ENCODE measurements around the gene SYNPO2. TPM values are rescaled to one million over a fixed set of nuclear protein-coding genes. Genes with fewer than 3 reads are reported as not detected.

The SYNPO2 gene
- total and polyA plus RNA-seq, 2 of the 8 experiments (the other 6 are each of a cell fraction or from before 2014, with no cell fraction given): 0.50 to 4.2 TPM

DNA sequence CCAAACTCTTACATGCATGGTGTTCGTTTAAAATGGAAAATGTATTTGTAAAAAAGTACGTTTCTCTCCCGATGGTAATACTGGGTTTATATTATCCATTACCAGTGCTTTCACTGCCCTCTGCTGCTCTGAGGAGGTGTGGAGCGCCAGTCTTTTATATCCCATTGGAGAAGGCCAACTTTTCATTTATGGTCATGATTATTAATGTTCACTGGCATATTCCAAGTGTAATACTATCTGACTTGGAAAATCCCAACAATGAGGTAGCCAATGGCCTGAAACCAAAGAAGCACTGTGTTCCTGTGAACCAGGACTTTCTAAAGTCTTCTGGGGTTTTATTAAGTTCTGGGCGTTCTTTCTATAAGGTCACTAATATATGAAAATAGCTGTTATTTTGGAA lies 80.7 kb downstream of the SYNPO2 start:
- Histone ChIP-seq H3K9ac (replicated peaks in 1 of 4; ENCODE audit: extremely low read depth in 1 of 4, low read depth in 3 of 4, low read length in 3 of 4) (no peak overlapping the region), H3K4ac (replicated peaks; ENCODE audit: insufficient read length, low read depth, low read length) (no peak overlapping the region), H3K36me3 (ENCODE audit: control insufficient read depth in 2 of 4, insufficient read depth in 4 of 4, low read length in 3 of 4) (no peaks in the 10 kb centered on the region), H3K9me3 (ENCODE audit: insufficient read depth in 2 of 2, low read depth in 1 of 2, low read length in 1 of 2) (no peaks in the 10 kb centered on the region), H2BK20ac (ENCODE audit: low read length) (no peak overlapping the region), H2BK5ac (ENCODE audit: low read depth, low read length) (no peak overlapping the region), H2BK12ac (ENCODE audit: low read depth, low read length) (no peak overlapping the region), H2AK5ac (ENCODE audit: low read depth, low read length) (no peak overlapping the region), H4K5ac (ENCODE audit: insufficient read length, low read depth, low read length) (no peak overlapping the region), H3K79me1 (ENCODE audit: low read depth, low read length) (no peaks in the 10 kb centered on the region), H4K91ac (replicated peaks; ENCODE audit: insufficient read length, low read length) (no peak overlapping the region), H3K18ac (ENCODE audit: extremely low read depth, low read length) (no peak overlapping the region), H3K4me3 (ENCODE audit: extremely low read depth in 1 of 4, insufficient read depth in 2 of 4, low read depth in 3 of 4, low read length in 4 of 4) (no peak overlapping the region), H2BK15ac (ENCODE audit: low read length) (no peak overlapping the region), H2BK120ac (replicated peaks; ENCODE audit: low read depth, low read length) (no peak overlapping the region), H3K27me3 (replicated peaks in 1 of 4; ENCODE audit: control insufficient read depth in 3 of 4, extremely low read depth in 1 of 4, insufficient read depth in 3 of 4, low read length in 3 of 4) (no peaks in the 10 kb centered on the region), H3K4me2 (ENCODE audit: insufficient read depth in 1 of 2, low read depth in 2 of 2, low read length in 2 of 2) (no peak overlapping the region), H3K23me2 (ENCODE audit: low read depth, low read length) (no peaks in the 10 kb centered on the region), H3K4me1 (replicated peaks in 1 of 4; ENCODE audit: control insufficient read depth in 3 of 4, insufficient read depth in 4 of 4, low read length in 3 of 4) (peaks cover 0 to 7% (median 5%) of the 10 kb centered on the region in 4 experiments; a peak in 6 of 7 replicates), H4K8ac (ENCODE audit: extremely low read depth, insufficient read depth, low read length) (no peak overlapping the region), H3K27ac (ENCODE audit: low read depth, low read length) (no peak overlapping the region), H3K14ac (ENCODE audit: insufficient read length) (no peak overlapping the region), H2AFZ (ENCODE audit: low read length) (no peak overlapping the region), H3K23ac (ENCODE audit: insufficient read length) (no peak overlapping the region), H3K79me2 (ENCODE audit: control insufficient read depth in 1 of 2, insufficient read depth in 2 of 2, low read length in 2 of 2) (no peaks in the 10 kb centered on the region), H3K56ac (replicated peaks; ENCODE audit: insufficient read length, low read depth, low read length) (no peak overlapping the region), H4K20me1 (replicated peaks in 1 of 2; ENCODE audit: control insufficient read depth in 1 of 2, insufficient read depth in 2 of 2, low read length in 2 of 2) (no peaks in the 10 kb centered on the region)
- FAIRE-seq (peak; percentile 77), DNase-seq (ENCODE audit: low read depth in 1 of 2, low spot score in 2 of 2) (no peak)
- CTCF ChIA-PET (ENCODE audit: partially characterized antibody): interaction anchor here (0.7 to 2.3 kb wide), 21 partner anchors 8 to 615 kb away, joined by 3 to 12 read pairs (median 3); no protein-coding TSS in a partner anchor
- TF ChIP-seq, protein P1, sequence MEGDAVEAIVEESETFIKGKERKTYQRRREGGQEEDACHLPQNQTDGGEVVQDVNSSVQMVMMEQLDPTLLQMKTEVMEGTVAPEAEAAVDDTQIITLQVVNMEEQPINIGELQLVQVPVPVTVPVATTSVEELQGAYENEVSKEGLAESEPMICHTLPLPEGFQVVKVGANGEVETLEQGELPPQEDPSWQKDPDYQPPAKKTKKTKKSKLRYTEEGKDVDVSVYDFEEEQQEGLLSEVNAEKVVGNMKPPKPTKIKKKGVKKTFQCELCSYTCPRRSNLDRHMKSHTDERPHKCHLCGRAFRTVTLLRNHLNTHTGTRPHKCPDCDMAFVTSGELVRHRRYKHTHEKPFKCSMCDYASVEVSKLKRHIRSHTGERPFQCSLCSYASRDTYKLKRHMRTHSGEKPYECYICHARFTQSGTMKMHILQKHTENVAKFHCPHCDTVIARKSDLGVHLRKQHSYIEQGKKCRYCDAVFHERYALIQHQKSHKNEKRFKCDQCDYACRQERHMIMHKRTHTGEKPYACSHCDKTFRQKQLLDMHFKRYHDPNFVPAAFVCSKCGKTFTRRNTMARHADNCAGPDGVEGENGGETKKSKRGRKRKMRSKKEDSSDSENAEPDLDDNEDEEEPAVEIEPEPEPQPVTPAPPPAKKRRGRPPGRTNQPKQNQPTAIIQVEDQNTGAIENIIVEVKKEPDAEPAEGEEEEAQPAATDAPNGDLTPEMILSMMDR (IDR thresholded peaks at IDR 0.05; ENCODE audit: control extremely low read depth in 1 of 3, insufficient read depth in 1 of 3, low read depth in 1 of 3, low read length in 3 of 3): peak in 2 of 3 experiments; percentile 51 to 57; a peak in 3 of 4 replicates
- TF ChIP-seq RFX5 (IDR thresholded peaks at IDR 0.05; ENCODE audit: borderline replicate concordance, low read depth, low read length): no peak
- peak; percentile 82 to 83 for TF ChIP-seq RAD21 (IDR thresholded peaks at IDR 0.05 in 1 of 2, conservative IDR thresholded peaks at IDR 0.05 in 1 of 2; ENCODE audit: low read depth in 2 of 2, low read length in 2 of 2)
- TF ChIP-seq SIRT6 (IDR thresholded peaks at IDR 0.05; ENCODE audit: low read length): no peak
- peak; percentile 76 for TF ChIP-seq TBP (IDR thresholded peaks at IDR 0.05; ENCODE audit: low read depth, low read length)
- no peak for TF ChIP-seq CTBP2 (IDR thresholded peaks at IDR 0.05; ENCODE audit: borderline replicate concordance, insufficient read depth, insufficient read length, low read length)
- no peak for TF ChIP-seq PHF8 (conservative IDR thresholded peaks at IDR 0.05; ENCODE audit: low read depth, low read length)
- TF ChIP-seq EP300 (IDR thresholded peaks at IDR 0.05; ENCODE audit: borderline replicate concordance in 1 of 2, low read depth in 2 of 2, low read length in 2 of 2): no peak
- 50% methylated on average over 5 of the region's 5 CpGs; no CpG with 5 or more reads in 1 of the 2 experiments for WGBS, 2 experiments (ENCODE audit: extremely low coverage in 1 of 2, insufficient coverage in 1 of 2, insufficient read length in 1 of 2, insufficient replicate concordance in 2 of 2, low coverage in 1 of 2, low lambda C conversion rate in 2 of 2, missing lambda C conversion rate in 1 of 2)
- POLR2A ChIA-PET (ENCODE audit: partially characterized antibody): interaction anchor here (0.6 kb wide), 1 partner anchor 400 kb away, joined by 3 read pairs; no protein-coding TSS in a partner anchor

All from H1 (cell line).